ENCODE results near the gene TTBK1. TPM values are rescaled to one million over a fixed set of nuclear protein-coding genes. Genes with fewer than 3 reads are reported as not detected.

The TTBK1 gene
- total and polyA plus RNA-seq, 2 donors from 2014 or later = 0.26 to 0.31 TPM

DNA sequence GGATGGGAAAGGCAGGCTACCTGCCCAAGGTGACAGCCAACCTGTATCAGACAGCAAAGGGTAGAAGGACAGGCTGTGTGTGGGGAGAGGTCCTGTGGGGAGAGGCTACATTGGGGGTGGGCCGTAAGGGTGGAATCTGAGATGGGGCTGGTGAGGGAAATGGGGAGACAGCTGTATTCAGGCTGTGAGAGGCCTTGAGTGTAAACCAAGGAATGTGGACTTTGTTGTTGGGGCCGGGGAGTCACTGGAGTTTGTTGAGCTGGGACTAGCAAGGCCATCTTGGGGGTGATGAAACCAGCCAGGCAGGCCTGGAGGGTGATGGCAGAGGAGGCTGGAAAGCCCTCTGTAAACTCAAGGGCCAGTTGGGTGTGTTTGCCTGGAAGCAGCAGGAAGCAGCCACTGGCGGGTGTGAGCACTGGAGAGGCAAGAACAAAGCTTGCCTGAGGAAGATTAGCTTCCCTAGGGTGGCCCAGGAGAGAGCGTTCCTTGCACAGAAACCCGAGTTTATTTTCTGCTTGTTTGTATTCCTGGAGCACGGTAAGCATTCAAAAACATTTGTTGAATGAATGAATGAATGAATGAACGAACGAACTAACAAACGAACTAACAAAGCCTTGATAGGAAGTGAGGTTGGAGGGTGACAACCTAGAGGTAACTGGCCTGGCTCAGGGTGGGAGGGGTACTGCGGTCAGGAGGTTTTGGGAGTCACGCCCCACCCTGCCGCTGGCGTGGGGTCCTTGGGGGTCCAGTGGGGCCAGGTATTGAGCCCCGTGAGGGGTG is 18.9 kb downstream of the TTBK1 start:
- Histone ChIP-seq H3K27ac (ENCODE audit: low read depth in 2 of 2, low read length in 2 of 2) (no peak overlapping the region), H3K9me3 (ENCODE audit: control insufficient read depth in 2 of 3, insufficient read depth in 1 of 3, low read length in 3 of 3) (no peaks in the 10 kb centered on the region), H3K9ac (ENCODE audit: low read length in 3 of 3) (no peak overlapping the region), H3K36me3 (ENCODE audit: control insufficient read depth in 2 of 3, insufficient read depth in 3 of 3, low read length in 3 of 3) (no peaks in the 10 kb centered on the region), H3K4me3 (ENCODE audit: low read length in 3 of 3) (no peak overlapping the region), H3K4me1 (ENCODE audit: control insufficient read depth in 2 of 3, insufficient read depth in 2 of 3, low read depth in 1 of 3, low read length in 3 of 3) (no peaks in the 10 kb centered on the region), H3K27me3 (ENCODE audit: control insufficient read depth, insufficient read depth, low read length) (no peaks in the 10 kb centered on the region)
- intact Hi-C loops (cut with DNase I) = loop anchor here (10.0 kb wide), 1 partner anchor 73 kb away; no protein-coding TSS in a partner anchor
- no peak for DNase-seq
- no peak for FAIRE-seq
- TF ChIP-seq, protein P1, sequence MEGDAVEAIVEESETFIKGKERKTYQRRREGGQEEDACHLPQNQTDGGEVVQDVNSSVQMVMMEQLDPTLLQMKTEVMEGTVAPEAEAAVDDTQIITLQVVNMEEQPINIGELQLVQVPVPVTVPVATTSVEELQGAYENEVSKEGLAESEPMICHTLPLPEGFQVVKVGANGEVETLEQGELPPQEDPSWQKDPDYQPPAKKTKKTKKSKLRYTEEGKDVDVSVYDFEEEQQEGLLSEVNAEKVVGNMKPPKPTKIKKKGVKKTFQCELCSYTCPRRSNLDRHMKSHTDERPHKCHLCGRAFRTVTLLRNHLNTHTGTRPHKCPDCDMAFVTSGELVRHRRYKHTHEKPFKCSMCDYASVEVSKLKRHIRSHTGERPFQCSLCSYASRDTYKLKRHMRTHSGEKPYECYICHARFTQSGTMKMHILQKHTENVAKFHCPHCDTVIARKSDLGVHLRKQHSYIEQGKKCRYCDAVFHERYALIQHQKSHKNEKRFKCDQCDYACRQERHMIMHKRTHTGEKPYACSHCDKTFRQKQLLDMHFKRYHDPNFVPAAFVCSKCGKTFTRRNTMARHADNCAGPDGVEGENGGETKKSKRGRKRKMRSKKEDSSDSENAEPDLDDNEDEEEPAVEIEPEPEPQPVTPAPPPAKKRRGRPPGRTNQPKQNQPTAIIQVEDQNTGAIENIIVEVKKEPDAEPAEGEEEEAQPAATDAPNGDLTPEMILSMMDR (IDR thresholded peaks at IDR 0.05; ENCODE audit: borderline replicate concordance, extremely low read depth, insufficient read depth) = no peak

DNA sequence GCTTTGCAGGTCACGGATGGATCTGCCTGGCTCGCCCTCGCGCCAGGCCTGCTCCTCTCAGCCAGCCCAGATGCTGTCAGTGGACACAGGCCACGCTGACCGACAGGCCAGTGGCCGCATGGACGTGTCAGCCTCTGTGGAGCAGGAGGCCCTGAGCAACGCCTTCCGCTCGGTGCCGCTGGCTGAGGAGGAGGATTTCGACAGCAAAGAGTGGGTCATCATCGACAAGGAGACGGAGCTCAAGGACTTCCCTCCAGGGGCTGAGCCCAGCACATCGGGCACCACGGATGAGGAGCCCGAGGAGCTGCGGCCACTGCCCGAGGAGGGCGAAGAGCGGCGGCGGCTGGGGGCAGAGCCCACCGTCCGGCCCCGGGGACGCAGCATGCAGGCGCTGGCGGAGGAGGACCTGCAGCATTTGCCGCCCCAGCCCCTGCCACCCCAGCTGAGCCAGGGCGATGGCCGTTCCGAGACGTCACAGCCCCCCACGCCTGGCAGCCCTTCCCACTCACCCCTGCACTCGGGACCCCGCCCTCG is 19.6 kb downstream of the TTBK1 start:
- Histone ChIP-seq H3K4me3 (ENCODE audit: low read length in 3 of 3) (no peak overlapping the region), H3K36me3 (ENCODE audit: control insufficient read depth in 2 of 3, insufficient read depth in 3 of 3, low read length in 3 of 3) (no peaks in the 10 kb centered on the region), H3K27me3 (ENCODE audit: control insufficient read depth, insufficient read depth, low read length) (no peaks in the 10 kb centered on the region), H3K9me3 (ENCODE audit: control insufficient read depth in 2 of 3, insufficient read depth in 1 of 3, low read length in 3 of 3) (no peaks in the 10 kb centered on the region), H3K27ac (ENCODE audit: low read depth in 2 of 2, low read length in 2 of 2) (no peak overlapping the region), H3K4me1 (ENCODE audit: control insufficient read depth in 2 of 3, insufficient read depth in 2 of 3, low read depth in 1 of 3, low read length in 3 of 3) (peaks cover 0 to 2% (median under 1%) of the 10 kb centered on the region in 3 donors), H3K9ac (ENCODE audit: low read length in 3 of 3) (no peak overlapping the region)
- TF ChIP-seq, protein P1 (IDR thresholded peaks at IDR 0.05; ENCODE audit: borderline replicate concordance, extremely low read depth, insufficient read depth) = no peak
- FAIRE-seq (no peak), DNase-seq (no peak)
- intact Hi-C loops (cut with DNase I) = loop anchor here (10.0 kb wide), 1 partner anchor 72 kb away; no protein-coding TSS in a partner anchor

DNA sequence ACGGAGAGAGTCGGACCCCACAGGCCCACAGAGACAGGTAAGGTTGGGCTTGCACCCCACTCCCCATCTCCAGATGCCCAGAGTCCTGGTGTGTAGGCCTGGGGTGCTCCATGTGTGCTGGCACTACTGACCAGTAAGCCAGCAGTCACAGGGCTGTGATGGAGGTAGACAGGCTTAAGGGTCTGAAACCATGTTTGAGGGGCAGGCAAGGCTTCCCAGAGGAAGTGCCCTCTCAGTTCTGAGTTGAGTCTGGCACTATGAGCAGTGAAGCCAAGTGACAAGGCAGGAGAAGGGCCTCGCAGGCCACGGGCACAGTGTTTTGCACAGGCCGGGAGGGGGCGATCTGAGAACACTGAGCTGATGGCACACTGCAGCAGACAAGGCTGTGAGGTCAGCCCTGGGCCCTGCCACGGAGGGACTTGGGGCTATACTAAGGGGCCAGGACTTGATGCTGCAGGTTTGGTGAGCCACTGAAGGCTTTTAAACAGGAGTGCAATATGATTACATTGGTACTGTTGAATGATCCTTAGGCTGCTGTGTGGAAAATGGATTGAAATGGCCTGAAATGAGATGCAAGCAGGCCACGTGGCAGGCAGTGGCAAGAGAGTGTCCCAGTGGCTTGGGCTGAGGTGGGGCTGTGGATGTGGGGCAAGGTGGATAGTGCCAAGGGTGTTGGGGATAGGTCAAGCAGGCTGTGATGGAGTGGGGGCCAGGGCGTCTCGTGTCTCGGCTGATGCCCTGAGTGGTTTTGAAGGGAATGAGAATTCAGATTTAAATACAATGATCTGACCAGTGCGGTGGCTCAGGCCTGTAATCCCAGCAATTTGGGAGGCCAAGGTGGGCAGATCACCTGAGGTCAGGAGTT is 20.3 kb downstream of the TTBK1 start:
- intact Hi-C loops (cut with DNase I) = loop anchor here (10.0 kb wide), 1 partner anchor 71 kb away; no protein-coding TSS in a partner anchor
- peaks cover 0 to 8% (median 7%) of the 10 kb centered on the region in 3 donors for H3K4me1 ChIP-seq (ENCODE audit: control insufficient read depth in 2 of 3, insufficient read depth in 2 of 3, low read depth in 1 of 3, low read length in 3 of 3)
- no peak overlapping the region for H3K9ac ChIP-seq (ENCODE audit: low read length in 3 of 3)
- no peak for FAIRE-seq
- TF ChIP-seq, protein P1 (IDR thresholded peaks at IDR 0.05; ENCODE audit: borderline replicate concordance, extremely low read depth, insufficient read depth) = peak; percentile 84
- H3K9me3 ChIP-seq (ENCODE audit: control insufficient read depth in 2 of 3, insufficient read depth in 1 of 3, low read length in 3 of 3) = no peaks in the 10 kb centered on the region
- H3K27me3 ChIP-seq (ENCODE audit: control insufficient read depth, insufficient read depth, low read length) = no peaks in the 10 kb centered on the region
- DNase-seq = peak in 4 of 5 donors; percentile 76 to 87 (median 83)
- H3K27ac ChIP-seq (ENCODE audit: low read depth in 2 of 2, low read length in 2 of 2) = no peak overlapping the region
- H3K36me3 ChIP-seq (ENCODE audit: control insufficient read depth in 2 of 3, insufficient read depth in 3 of 3, low read length in 3 of 3) = no peaks in the 10 kb centered on the region
- no peak overlapping the region for H3K4me3 ChIP-seq (ENCODE audit: low read length in 3 of 3)

Data from kidney (tissue), 14 donors.